Measurements from ENCODE around the gene POU2AF3.

The POU2AF3 gene

DNA sequence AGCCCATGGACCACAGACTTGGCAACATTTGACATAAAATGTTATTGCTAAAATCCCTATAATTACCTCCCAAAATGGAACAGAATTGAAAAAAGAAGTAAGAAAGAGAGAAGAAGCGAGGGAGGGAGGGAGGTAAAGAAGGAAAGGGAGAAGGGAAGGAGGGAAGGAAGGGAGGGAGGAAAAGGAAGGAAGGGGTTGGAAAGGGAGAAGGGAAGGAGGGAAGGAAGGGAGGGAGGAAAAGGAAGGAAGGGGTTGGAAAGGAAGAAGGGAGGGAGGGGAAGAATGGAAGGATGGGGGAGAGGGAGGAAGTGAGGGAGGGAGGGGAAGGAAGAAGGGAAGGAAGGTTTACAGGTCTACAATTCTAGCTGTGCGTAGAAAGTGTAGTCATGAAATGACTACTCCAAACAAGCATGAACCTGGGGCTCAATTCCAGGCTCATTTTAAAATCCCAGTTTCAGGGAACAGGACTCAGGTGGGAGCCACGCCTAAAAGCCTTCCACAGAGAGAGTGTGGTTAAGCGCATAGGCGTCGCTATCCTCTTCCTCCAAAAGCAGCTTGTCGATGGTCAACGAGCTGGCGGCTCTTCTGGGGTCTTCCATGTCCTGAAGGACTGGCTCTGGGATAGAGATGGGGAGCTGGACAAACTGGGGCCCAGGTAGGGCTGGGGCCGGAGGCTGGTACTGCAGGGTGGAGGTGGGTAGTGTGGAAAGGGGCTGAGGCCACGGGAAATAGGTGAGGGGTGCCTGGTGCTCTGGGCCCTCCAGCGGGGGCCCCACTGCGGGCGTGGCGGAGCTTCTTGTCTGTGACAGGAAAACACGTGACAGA is 55.6 kb downstream of the POU2AF3 start:
- no peak for DNase-seq

- DNase-seq = no peak
Observed at GRCh38 chr11:111354601-111354891, 56.2 kb downstream of the POU2AF3 start.

GRCh38 chr11:111355101-111355500 is 56.8 kb downstream of the POU2AF3 start:
- no peak for DNase-seq

DNA sequence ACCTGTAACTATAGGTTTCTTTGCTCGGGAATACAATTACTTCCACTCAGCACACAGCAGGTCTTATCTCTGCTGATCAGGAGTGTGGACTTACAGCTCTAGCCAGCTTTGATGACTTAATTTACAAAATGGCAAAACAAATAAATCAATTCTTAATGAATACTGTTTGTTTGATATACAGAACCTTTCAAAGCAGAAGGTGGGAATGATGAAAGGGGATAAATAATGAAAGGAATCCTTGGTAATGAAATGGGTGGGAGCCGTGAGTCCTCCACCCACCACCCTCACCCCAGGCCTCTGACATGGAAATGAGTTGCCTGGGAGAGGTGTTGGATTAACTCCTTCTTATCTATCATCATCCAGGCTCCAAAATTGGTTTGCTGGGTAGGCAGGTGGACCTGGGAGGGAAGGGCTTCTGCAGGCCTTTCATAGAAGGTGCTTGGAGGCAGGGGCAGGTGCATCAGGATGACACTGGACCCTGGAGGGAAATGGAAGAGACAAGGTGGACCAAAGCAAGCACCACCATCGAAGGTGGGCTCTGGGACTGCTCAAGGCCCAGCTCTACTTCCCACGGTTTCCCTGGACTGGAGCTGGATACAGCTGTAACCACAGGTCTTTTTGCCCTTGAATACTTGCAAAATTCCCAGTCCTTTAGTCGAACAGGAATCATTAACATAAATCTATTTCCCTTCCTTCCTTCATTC is 57.8 kb downstream of the POU2AF3 start:
- no peak for DNase-seq

DNA sequence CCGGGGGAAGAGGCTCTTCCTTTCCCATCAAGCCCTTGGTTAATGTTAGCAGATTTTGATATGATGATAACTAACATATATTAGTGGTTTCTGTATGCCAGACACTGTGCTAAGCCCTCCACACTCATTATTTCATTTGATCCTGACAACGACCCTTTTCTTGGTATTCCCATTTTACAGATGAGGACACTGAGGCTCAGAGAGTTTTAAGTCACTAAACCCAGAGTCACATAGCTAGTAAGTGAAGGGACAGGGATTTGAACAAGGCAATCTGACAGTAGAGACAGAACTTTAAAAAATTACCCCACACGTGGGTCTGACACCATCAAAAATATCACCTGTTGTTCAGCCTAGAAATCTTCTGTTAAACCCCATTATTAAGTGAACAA is 58.3 kb downstream of the POU2AF3 start:
- DNase-seq = no peak

DNA sequence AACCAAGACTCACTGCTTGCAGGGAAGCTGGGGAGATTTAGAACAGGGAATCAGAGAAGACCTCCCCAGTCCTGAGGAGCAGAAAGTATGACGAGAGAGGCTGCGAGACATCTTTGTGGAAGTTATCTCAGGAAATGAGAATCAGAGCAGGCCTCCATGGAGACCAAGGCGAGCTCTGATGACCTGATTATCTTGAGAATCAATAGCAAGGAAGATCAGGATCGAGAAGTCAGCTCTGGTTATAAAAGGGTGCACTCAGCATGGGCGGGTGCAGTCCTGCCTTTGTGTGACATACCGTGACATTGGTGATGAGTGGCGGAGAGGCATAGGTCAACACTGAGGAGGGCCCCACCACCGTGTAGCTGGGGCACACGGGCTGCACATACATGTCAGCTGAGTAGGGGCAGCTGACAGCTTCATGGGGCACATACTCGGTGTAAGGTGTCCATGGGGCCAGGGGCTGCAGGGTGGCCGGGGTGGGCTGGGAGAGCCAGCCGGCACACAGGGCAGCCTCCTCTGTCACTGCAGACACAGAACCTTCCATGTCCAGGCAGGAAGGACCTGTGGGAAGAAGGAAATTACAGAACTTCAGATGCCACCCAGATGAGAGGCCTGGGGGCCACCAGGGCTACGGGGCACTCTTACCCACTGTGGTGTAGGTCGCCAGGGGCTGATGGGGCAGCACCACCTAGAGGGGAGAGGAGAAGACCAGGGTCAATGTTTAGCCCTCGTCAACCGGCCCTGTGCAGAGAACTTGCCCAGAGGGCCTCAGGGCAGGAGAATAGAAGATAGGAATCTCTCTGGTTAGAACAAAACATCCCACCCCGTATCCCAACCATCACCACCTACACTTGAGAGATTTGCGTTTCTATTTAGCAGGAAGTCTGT is 59.0 kb downstream of the POU2AF3 start:
- no peak for DNase-seq
